Activated CD4-positive, alpha-beta memory T cell treated with anti-CD3 and anti-CD28 coated beads for 36 hours (primary cell): ENCODE results near the gene SLC12A6. TPM values are rescaled to one million over a fixed set of nuclear protein-coding genes. Genes with fewer than 3 reads are reported as not detected.
"Not testable (repeated sequence)": the region's sequence is repeated elsewhere in the genome, so short reads cannot be mapped to it uniquely, and the experiment has no call there.

Experiments used
- CTCF ChIA-PET: fragments of 350-600 bp; sonication (Branson Sonifier 250); formaldehyde crosslinking; loops from one replicate; lab custom pipeline; 2021; ENCODE audit warnings: antibody characterized with exemption, inconsistent platforms; lab: Charles Lee
- POLR2A ChIA-PET: fragments of 350-600 bp; sonication (Branson Sonifier 250); formaldehyde crosslinking; loops from one replicate; lab custom pipeline; 2021; ENCODE audit warnings: antibody characterized with exemption; lab: Charles Lee
- DNase-seq: peaks from one replicate; pipeline ENCODE4 v3.0.0-alpha.2; 2020
- H3K27ac Mint-ChIP-seq: one replicate; pipeline ENCODE4 v1.8.0; 2021; ENCODE audit warnings: mixed read lengths
- H3K27me3 Mint-ChIP-seq: one replicate; pipeline ENCODE4 v1.8.0; 2021; ENCODE audit warnings: mixed read lengths
- H3K36me3 Mint-ChIP-seq: one replicate; pipeline ENCODE4 v1.8.0; 2021; ENCODE audit warnings: mixed read lengths
- H3K4me1 Mint-ChIP-seq: one replicate; pipeline ENCODE4 v1.8.0; 2021; ENCODE audit warnings: low read depth, mixed read lengths
- H3K4me3 Mint-ChIP-seq: one replicate; pipeline ENCODE4 v1.8.0; 2021; ENCODE audit warnings: mild to moderate bottlenecking, mixed read lengths
- H3K9me3 Mint-ChIP-seq: one replicate; pipeline ENCODE4 v1.8.0; 2021; ENCODE audit warnings: mixed read lengths
- intact Hi-C: fragments of 100-400 bp; cut with micrococcal nuclease; formaldehyde crosslinking; loops from one replicate; pipeline ENCODE4 v1.15.1; 2023
- total RNA-seq, 2 experiments: library from RNA; stranded (reverse); gene quantifications; one replicate each; pipeline ENCODE4 v1.2.3, GENCODE V29; 2021

The SLC12A6 gene
- total RNA-seq, 2 experiments from 2014 or later = 18.4 to 18.5 TPM

DNA sequence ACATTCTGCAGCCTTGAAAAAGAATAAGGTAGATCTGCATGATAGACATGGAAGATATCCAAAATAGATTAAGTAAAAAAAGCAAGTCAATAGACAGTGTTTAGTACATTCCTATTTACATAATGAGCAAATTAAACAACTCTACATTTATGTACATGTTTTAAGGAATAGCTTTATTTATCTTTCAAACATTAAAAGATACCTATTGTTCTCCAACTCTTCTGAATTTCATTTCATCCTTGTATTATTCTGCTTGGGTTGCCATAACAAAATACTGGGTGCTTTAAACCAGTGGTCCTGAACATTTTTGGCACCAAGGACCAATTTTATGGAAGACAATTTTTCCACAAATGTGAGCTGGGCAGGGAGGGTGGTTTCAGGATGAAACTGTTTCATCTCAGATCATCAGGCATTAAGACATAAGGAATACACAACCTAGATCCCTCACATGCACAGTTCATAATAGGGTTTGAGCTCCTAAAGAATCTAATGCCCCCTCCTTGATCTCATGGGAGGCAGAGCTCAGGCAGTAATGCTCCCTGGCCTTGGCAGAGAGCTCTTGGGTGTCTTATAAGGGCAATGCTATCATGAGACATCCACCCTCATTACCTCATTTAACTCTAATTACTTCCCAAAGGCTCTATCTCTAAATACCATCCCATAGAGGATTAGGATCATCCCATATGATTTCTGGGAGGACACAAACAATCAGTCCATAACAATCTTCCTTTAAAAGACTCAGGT, 120.9 kb downstream of the SLC12A6 start:
- ChIA-PET CTCF (interaction anchor here (1.1 kb wide), 1 partner anchor 159 kb away, joined by 3 read pairs; no protein-coding TSS in a partner anchor), POLR2A (no interaction called here)
- H3K36me3 Mint-ChIP-seq = no peaks in the 10 kb centered on the region
- no peaks in the 10 kb centered on the region for H3K9me3 Mint-ChIP-seq
- no peak overlapping the region for H3K4me3 Mint-ChIP-seq
- no peaks in the 10 kb centered on the region for H3K27me3 Mint-ChIP-seq
- DNase-seq = no peak
- intact Hi-C loops = no loop called here
- H3K4me1 Mint-ChIP-seq = no peaks in the 10 kb centered on the region
- no peak overlapping the region for H3K27ac Mint-ChIP-seq

DNA sequence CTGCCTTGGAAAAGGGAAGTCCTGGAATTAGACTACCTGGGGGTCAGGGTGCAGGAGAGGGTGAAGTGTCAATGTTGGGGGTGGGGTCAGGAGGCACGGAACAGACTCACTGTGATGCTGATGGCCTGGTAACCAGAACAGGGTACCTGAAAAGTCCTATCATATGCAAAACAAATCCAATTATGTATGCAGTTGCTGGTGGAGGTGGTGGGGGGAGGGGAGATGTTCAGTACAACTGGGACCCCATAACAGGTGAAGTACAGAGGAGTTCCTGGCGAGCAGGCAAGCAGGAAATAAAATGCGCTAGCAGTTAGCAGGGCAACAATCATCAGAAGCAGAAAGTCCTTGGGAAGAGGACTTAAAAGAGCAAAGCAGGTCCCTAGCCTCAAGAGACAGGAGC, 123.4 kb downstream of the SLC12A6 start:
- H3K27me3 Mint-ChIP-seq = no peaks in the 10 kb centered on the region
- DNase-seq = no peak
- CTCF ChIA-PET = interaction anchor here (6.5 kb wide), 1 partner anchor 105 kb away, joined by 98 read pairs; no protein-coding TSS in a partner anchor

DNA sequence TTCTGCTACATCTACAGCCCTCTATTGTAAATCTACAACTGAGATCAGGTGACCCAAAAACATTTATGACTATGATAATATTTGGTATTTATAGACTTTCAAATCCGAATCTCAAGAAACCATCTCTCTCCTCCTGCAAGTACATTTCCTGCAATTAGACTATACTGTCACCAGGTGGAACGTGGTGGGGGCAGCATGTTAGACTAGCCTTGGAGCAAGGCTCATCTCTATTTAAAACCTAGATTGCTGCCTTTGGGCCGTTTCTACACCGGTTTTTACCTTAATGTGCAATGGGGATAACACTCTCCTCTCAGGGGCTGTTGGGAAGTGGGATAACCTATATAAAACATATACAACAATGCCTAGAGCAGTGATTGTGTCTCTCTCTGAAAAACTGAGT, 123.9 kb downstream of the SLC12A6 start:
- Mint-ChIP-seq H3K36me3 (no peaks in the 10 kb centered on the region), H3K27me3 (no peaks in the 10 kb centered on the region), H3K4me3 (no peak overlapping the region), H3K9me3 (no peaks in the 10 kb centered on the region), H3K27ac (no peak overlapping the region), H3K4me1 (peaks cover 5% of the 10 kb centered on the region)
- intact Hi-C loops = no loop called here
- ChIA-PET CTCF (interaction anchor here (6.5 kb wide), 1 partner anchor 104 kb away, joined by 98 read pairs; no protein-coding TSS in a partner anchor), POLR2A (no interaction called here)
- DNase-seq = no peak

More for the DNA sequence above, 123.4 kb downstream of the SLC12A6 start:
- intact Hi-C loops = no loop called here
- Mint-ChIP-seq H3K36me3 (no peaks in the 10 kb centered on the region), H3K27ac (no peak overlapping the region), H3K4me1 (peaks cover 2% of the 10 kb centered on the region), H3K4me3 (no peak overlapping the region), H3K9me3 (no peaks in the 10 kb centered on the region)
- POLR2A ChIA-PET = no interaction called here

DNA sequence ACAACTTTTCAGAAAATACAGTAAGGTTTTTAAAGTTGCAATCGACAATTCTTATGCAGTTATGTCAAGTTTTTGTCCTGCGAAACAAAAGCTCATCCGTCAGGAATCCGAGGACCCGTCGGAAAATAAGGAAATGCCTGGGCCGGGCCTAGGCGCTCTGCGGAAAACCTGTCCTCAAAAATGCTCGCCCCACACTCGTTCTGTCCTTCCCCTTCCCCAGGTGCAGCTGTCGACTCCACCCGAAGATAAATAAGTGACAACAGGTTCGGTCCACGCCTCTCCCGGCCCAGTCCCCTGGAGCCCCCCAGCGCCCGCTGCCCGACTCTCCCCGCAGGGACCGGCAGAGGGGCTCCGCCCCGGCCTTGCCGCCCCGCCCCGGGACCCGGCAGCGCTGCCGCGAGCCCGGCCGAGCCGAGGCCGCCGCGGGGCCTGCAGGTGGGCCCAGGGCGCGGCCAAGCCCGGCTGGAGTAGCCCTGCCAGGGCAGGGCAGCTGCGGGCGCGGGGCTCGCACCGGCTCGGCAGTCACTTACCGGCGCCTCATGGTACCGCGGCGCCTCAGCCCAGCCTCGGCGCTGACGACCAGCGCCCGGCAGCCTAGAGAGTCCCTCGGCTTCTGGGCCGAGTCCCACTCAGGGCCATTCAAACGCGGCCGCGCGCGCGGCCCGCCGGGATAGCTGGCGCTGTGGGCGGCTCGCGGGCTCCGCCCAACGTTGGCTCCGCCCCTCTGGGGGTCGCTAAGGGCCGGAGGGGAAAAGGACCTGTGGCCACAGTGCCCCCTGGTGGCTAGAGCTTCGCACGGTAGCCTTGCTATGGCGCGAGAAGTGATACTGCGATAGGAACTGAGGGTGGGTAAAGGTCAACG, 127.9 kb downstream of the SLC12A6 start, which contains the start of gene KATNBL1:
TSS of gene KATNBL1 (minus strand) at position 676 of the 862 bp plus-strand sequence. CDS start 46,420 bp downstream, outside the sequence.
- DNase-seq = peak; percentile 98
- Mint-ChIP-seq H3K27me3 (no peaks in the 10 kb centered on the region), H3K4me1 (peaks cover 25% of the 10 kb centered on the region), H3K27ac (peak within 1 kb of the TSS; percentile 69), H3K9me3 (no peaks in the 10 kb centered on the region), H3K4me3 (peak within 1 kb of the TSS; percentile 87), H3K36me3 (peaks cover 11% of the 10 kb centered on the region)
- intact Hi-C loops = loop anchor here (1.0 to 10.0 kb wide), 7 partner anchors 15 to 170 kb away; partner anchors contain the start of genes AVEN, LPCAT4 and PGBD4
- POLR2A ChIA-PET = interaction anchor here (0.7 to 1.9 kb wide), 5 partner anchors 16 to 170 kb away, joined by 3 to 7 read pairs (median 3); partner anchors contain the start of genes EMC4, EMC7, LPCAT4 and PGBD4
- CTCF ChIA-PET = interaction anchor here (0.6 to 6.5 kb wide), 33 partner anchors 8 to 388 kb away, joined by 3 to 98 read pairs (median 4); partner anchors contain the start of genes EMC4, EMC7, GOLGA8B and LPCAT4

DNA sequence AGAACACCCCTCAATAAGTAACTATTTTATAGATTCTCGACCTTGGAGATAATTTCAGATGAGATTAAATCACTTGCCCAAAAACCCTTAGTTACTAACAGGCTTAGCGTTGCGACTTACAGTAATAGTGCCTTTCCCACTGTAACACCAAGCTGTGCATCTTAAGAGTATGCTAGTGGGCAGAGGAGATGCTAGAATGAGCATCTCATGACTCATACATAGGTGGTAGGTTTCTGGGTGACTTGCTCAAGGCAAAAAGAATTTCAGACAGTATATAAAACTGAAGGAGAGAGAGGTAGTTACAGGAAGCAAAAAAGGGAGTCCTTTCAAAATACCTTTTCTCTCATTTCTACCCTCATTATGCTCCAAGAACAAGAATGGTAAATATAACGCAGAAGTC, 131.6 kb downstream of the SLC12A6 start:
- peaks cover 13% of the 10 kb centered on the region for H3K36me3 Mint-ChIP-seq
- H3K27me3 Mint-ChIP-seq = no peaks in the 10 kb centered on the region
- H3K27ac Mint-ChIP-seq = peak overlapping the region; percentile 34
- CTCF ChIA-PET = interaction anchor here (1.5 kb wide), 1 partner anchor 145 kb away, joined by 3 read pairs; no protein-coding TSS in a partner anchor
- POLR2A ChIA-PET = interaction anchor here (0.7 kb wide), 1 partner anchor 679 kb away, joined by 3 read pairs; no protein-coding TSS in a partner anchor
- intact Hi-C loops = loop anchor here (10.0 kb wide), 1 partner anchor 51 kb away; no protein-coding TSS in a partner anchor
- no peak overlapping the region for H3K4me3 Mint-ChIP-seq
- DNase-seq = no peak
- H3K4me1 Mint-ChIP-seq = peaks cover 36% of the 10 kb centered on the region
- H3K9me3 Mint-ChIP-seq = no peaks in the 10 kb centered on the region

DNA sequence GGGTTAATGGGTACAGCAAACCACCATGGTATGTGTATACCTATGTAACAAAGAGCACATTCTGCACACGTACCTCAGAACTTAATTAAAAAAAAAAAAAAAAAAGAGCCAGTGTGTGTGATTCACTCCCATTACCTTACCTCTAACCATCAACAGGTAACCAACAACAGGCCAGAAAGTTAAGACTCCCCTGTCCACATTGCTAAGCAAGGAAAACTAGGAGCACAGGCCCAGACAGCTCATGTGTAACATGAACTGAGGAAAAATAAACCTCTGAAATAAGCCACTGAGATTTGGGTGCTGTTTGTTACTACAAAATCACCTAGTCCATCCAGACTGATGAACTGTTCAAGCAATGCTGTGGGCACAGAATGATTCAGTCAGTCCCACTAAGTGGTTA, 133.6 kb downstream of the SLC12A6 start:
- Mint-ChIP-seq H3K36me3 (peaks cover 23% of the 10 kb centered on the region), H3K9me3 (no peaks in the 10 kb centered on the region), H3K27me3 (no peaks in the 10 kb centered on the region), H3K27ac (no peak overlapping the region), H3K4me1 (peaks cover 34% of the 10 kb centered on the region), H3K4me3 (no peak overlapping the region)
- POLR2A ChIA-PET = no interaction called here
- no peak for DNase-seq
- intact Hi-C loops = loop anchor here (10.0 kb wide), 1 partner anchor 49 kb away; no protein-coding TSS in a partner anchor
- CTCF ChIA-PET = no interaction called here

DNA sequence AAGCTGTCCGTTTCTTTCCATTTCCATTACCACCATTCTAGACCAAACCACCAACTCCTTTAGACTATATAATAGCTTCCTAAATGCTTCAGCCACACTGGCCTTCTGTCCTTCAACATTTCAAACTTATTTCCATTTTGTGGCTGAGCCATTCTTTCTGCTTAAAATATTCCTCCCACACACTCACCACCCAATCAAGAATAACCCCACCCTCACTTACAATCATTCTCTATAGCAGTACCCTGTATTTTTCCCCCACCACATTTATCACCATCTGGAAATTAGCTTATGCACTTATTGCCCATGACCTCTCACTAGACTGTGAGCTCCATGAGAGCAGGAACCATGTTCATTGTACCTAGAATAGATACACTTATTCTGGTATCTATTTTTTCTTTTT, 134.3 kb downstream of the SLC12A6 start:
- Mint-ChIP-seq H3K27ac (no peak overlapping the region), H3K4me1 (peaks cover 29% of the 10 kb centered on the region), H3K9me3 (no peaks in the 10 kb centered on the region), H3K36me3 (peaks cover 23% of the 10 kb centered on the region), H3K27me3 (no peaks in the 10 kb centered on the region), H3K4me3 (no peak overlapping the region)
- POLR2A ChIA-PET = no interaction called here
- CTCF ChIA-PET = no interaction called here
- intact Hi-C loops = loop anchor here (10.0 kb wide), 1 partner anchor 49 kb away; no protein-coding TSS in a partner anchor
- no peak for DNase-seq

DNA sequence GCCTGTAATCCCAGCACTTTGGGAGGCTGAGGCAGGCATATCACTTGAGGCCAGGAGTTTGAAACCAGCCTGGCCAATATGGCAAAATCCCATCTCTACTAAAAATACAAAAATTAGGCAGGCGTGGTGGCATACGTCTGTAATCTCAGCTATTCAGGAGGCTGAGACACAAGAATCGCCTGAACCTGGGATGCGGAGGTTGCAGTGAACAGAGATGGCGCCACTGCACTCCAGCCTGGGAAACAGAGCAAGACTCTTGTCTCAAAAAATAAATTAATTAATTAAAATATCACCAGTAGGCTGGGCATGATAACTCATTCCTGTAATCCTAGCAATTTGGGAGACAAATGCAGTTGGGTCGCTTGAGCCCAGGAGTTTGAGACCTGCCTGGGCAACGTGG, 144.3 kb downstream of the SLC12A6 start:
- H3K9me3 Mint-ChIP-seq, H3K27ac Mint-ChIP-seq, H3K4me1 Mint-ChIP-seq, CTCF ChIA-PET, DNase-seq, H3K36me3 Mint-ChIP-seq, intact Hi-C loops, H3K4me3 Mint-ChIP-seq, POLR2A ChIA-PET, H3K27me3 Mint-ChIP-seq: not testable (repeated sequence)

DNA sequence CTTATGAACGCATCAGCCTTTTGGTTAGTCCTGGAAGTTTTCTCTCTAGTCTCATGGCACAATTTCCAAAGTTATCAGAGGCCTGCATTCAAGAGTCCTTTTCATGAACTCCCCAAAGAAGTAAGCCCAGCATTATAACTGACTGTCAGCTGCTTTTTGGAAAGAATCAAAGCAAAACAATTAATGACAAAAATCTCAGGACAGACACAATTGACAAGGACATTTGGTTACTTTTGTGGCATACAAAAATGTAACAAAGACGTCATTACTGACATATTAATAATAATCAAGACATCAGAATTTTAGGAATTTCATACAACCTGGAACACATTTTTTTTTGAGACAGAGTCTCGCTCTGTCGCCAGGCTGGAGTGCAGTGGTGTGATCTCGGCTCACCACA, 148.9 kb downstream of the SLC12A6 start:
- CTCF ChIA-PET = interaction anchor here (1.5 kb wide), 1 partner anchor 79 kb away, joined by 4 read pairs; no protein-coding TSS in a partner anchor
- DNase-seq = no peak
- H3K27ac Mint-ChIP-seq = no peak overlapping the region
- POLR2A ChIA-PET = no interaction called here
- H3K36me3 Mint-ChIP-seq = peaks cover 10% of the 10 kb centered on the region
- H3K9me3 Mint-ChIP-seq = no peaks in the 10 kb centered on the region
- intact Hi-C loops = no loop called here
- H3K27me3 Mint-ChIP-seq = no peaks in the 10 kb centered on the region
- peaks cover 7% of the 10 kb centered on the region for H3K4me1 Mint-ChIP-seq
- H3K4me3 Mint-ChIP-seq = no peak overlapping the region

DNA sequence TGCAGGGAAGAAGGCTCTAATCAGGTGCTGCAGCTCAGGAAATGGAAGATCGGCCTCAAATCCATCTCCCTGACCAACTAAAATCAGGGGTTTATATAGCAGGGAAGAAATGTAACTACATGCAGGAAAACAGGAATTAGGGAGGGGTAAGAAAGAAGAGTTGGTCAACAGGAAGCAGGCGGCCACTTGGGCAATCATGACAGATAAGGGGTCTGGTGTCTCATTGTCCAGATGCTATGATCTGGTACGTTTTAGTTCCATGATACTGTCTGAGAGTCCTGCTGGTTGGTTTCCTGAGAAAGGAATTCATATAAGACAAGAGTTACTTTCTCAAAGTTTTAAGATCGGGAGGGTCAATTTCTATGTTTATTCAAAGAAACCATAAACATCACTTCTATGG, 151.9 kb downstream of the SLC12A6 start:
- Mint-ChIP-seq H3K36me3 (peaks cover 10% of the 10 kb centered on the region), H3K4me1 (peaks cover 7% of the 10 kb centered on the region), H3K27me3 (no peaks in the 10 kb centered on the region), H3K27ac (no peak overlapping the region), H3K9me3 (no peaks in the 10 kb centered on the region), H3K4me3 (no peak overlapping the region)
- ChIA-PET POLR2A (no interaction called here), CTCF (no interaction called here)
- intact Hi-C loops = no loop called here
- DNase-seq = no peak

DNA sequence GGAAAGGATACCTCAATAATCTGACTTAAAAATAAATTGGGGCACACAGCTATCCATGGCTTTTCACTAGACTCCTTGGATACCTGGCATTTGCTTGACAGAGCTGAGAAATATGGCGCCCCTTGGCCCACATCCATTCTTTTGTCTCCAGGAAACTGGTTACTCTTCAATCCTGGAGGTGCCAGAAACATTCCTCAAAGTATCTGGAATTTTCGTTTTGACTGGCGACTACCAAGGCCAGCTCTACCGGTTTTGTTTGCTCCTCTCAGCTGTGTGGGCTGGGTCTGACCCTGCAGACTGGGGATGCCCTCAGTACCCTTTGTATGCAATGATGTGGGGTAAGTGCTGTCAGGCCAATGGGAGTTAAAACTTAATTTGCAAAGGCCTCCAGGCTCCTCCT, 154.6 kb downstream of the SLC12A6 start:
- H3K36me3 Mint-ChIP-seq = peaks cover 10% of the 10 kb centered on the region
- H3K4me1 Mint-ChIP-seq = peaks cover 5% of the 10 kb centered on the region
- POLR2A ChIA-PET = no interaction called here
- H3K27me3 Mint-ChIP-seq = no peaks in the 10 kb centered on the region
- no peak overlapping the region for H3K4me3 Mint-ChIP-seq
- no peak overlapping the region for H3K27ac Mint-ChIP-seq
- intact Hi-C loops = no loop called here
- H3K9me3 Mint-ChIP-seq = no peaks in the 10 kb centered on the region
- no peak for DNase-seq
- CTCF ChIA-PET = no interaction called here
